ENCODE data around the gene AP3B1.

DNA sequence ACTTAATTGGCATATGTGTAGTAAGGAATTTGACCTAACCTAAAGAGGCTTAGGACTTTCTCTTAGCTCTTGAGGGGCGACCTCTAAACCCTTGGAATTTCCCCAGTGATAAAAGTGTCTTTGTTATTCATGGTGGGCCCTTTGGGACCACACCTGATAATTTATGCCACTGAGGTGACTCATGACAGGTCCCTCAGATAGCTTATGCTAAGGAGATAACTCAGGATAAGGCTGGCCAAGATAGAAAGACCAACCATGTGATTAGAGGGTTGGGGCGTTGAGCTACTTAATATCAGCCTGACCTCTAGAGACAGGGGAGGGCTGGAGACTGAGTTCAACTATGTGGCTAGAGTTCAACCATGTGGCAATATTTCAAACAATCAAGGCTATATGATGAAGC, 218.1 kb downstream of the AP3B1 start:
- TF ChIP-seq, protein P1, sequence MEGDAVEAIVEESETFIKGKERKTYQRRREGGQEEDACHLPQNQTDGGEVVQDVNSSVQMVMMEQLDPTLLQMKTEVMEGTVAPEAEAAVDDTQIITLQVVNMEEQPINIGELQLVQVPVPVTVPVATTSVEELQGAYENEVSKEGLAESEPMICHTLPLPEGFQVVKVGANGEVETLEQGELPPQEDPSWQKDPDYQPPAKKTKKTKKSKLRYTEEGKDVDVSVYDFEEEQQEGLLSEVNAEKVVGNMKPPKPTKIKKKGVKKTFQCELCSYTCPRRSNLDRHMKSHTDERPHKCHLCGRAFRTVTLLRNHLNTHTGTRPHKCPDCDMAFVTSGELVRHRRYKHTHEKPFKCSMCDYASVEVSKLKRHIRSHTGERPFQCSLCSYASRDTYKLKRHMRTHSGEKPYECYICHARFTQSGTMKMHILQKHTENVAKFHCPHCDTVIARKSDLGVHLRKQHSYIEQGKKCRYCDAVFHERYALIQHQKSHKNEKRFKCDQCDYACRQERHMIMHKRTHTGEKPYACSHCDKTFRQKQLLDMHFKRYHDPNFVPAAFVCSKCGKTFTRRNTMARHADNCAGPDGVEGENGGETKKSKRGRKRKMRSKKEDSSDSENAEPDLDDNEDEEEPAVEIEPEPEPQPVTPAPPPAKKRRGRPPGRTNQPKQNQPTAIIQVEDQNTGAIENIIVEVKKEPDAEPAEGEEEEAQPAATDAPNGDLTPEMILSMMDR (IDR thresholded peaks at IDR 0.05) = no peak
- TF ChIP-seq ZFX (IDR thresholded peaks at IDR 0.05; ENCODE audit: borderline replicate concordance) = no peak

Data from 22Rv1 (cell line).